GM23338 (cell line): Measurements from ENCODE around the gene ADCY7.

ENCODE experiments used
- CREB1 ChIP-seq: fragments of 250-450 bp; sonication (Bioruptor Pico); IDR thresholded peaks from 2 replicates; pipeline ENCODE4 v1.5.0; 2020; ENCODE audit warnings: low read depth, mild to moderate bottlenecking, moderate library complexity
- ETS1 ChIP-seq: IDR thresholded peaks from 2 replicates; pipeline ENCODE4 v1.6.1; 2016; ENCODE audit warnings: antibody characterized with exemption
- EZH2 ChIP-seq: fragments of 200-600 bp; sonication (generic); IDR thresholded peaks from one replicate; pipeline ENCODE4 v1.8.0; 2017; ENCODE audit warnings: antibody characterized with exemption, mild to moderate bottlenecking, low read depth; ENCODE audit not compliant: unreplicated experiment
- EZH2phosphoT487 ChIP-seq: fragments of 200-600 bp; sonication (generic); IDR thresholded peaks from one replicate; pipeline ENCODE4 v1.8.1; 2018; ENCODE audit warnings: antibody characterized with exemption; ENCODE audit not compliant: unreplicated experiment
- JUNB ChIP-seq: IDR thresholded peaks from one replicate; pipeline ENCODE4 v1.6.1; 2016; ENCODE audit warnings: antibody characterized with exemption; ENCODE audit not compliant: unreplicated experiment
- NANOG ChIP-seq: IDR thresholded peaks from 2 replicates; pipeline ENCODE4 v1.6.1; 2016; ENCODE audit warnings: antibody characterized with exemption, borderline replicate concordance
- POLR2AphosphoS5 ChIP-seq: IDR thresholded peaks from 2 replicates; pipeline ENCODE4 v1.6.1; 2016; ENCODE audit warnings: antibody characterized with exemption, low read depth
- REST ChIP-seq: IDR thresholded peaks from one replicate; pipeline ENCODE4 v1.6.1; 2018; ENCODE audit warnings: antibody characterized with exemption; ENCODE audit not compliant: unreplicated experiment
- STAT1 ChIP-seq: IDR thresholded peaks from one replicate; pipeline ENCODE4 v1.6.1; 2016; ENCODE audit warnings: antibody characterized with exemption; ENCODE audit not compliant: unreplicated experiment
- ZNF114 ChIP-seq: fragments of 250-450 bp; sonication (Bioruptor Pico); IDR thresholded peaks from 2 replicates; pipeline ENCODE4 v1.5.0; 2020; ENCODE audit warnings: mild to moderate bottlenecking, moderate library complexity
- ZNF331 ChIP-seq: fragments of 250-450 bp; sonication (Bioruptor Pico); IDR thresholded peaks from 2 replicates; pipeline ENCODE4 v1.5.0; 2020; ENCODE audit warnings: low read depth, mild to moderate bottlenecking, moderate library complexity
- ZNF462 ChIP-seq: fragments of 250-450 bp; sonication (Bioruptor Pico); IDR thresholded peaks from 2 replicates; pipeline ENCODE4 v1.5.0; 2020; ENCODE audit warnings: mild to moderate bottlenecking, moderate library complexity
- TF ChIP-seq, protein P1 (sequence below), 2 experiments: fragments of 200-600 bp in 1 of 2; sonication (generic) in 1 of 2; conservative IDR thresholded peaks; 2 replicates each; pipeline versions ENCODE4 v1.5.1 to v1.6.1; 2016 to 2017; ENCODE audit warnings: antibody characterized with exemption in 2 of 2, low read depth in 2 of 2, mild to moderate bottlenecking in 2 of 2, moderate library complexity in 1 of 2

DNA sequence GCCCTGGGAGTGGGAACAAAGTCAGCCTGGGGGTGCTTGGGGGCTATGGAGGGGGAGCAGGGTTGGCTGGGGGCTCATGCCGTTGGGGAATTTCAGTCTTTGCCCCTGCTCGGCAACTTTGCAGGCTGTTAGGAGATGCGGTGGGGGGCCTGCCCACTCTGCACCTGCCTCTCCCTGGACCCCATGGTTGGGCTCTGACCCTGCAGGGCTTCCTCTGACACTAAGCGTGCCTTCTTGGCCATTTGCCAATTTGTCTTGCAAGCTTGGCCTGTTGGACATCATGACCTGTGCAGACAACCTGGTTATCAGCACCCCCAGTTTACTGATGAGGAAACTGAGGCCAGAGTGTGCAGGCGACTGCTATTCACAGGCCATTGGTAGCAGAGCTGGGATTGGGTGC, 14.6 kb downstream of the ADCY7 start:
- TF ChIP-seq REST (no peak), POLR2AphosphoS5 (no peak), NANOG (no peak), EZH2phosphoT487 (no peak), ETS1 (no peak), EZH2 (no peak), JUNB (no peak), STAT1 (no peak), ZNF114 (no peak), CREB1 (no peak), ZNF462 (CRISPR knock-in tag) (no peak), ZNF331 (no peak)
- TF ChIP-seq, protein P1, sequence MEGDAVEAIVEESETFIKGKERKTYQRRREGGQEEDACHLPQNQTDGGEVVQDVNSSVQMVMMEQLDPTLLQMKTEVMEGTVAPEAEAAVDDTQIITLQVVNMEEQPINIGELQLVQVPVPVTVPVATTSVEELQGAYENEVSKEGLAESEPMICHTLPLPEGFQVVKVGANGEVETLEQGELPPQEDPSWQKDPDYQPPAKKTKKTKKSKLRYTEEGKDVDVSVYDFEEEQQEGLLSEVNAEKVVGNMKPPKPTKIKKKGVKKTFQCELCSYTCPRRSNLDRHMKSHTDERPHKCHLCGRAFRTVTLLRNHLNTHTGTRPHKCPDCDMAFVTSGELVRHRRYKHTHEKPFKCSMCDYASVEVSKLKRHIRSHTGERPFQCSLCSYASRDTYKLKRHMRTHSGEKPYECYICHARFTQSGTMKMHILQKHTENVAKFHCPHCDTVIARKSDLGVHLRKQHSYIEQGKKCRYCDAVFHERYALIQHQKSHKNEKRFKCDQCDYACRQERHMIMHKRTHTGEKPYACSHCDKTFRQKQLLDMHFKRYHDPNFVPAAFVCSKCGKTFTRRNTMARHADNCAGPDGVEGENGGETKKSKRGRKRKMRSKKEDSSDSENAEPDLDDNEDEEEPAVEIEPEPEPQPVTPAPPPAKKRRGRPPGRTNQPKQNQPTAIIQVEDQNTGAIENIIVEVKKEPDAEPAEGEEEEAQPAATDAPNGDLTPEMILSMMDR (conservative IDR thresholded peaks at IDR 0.05; ENCODE audit: low read depth in 2 of 2) = no peak
